GM18526 (cell line): ENCODE results near the gene BACH2.

Experiments
- POLR2A ChIP-seq: IDR thresholded peaks from 3 replicates; pipeline ENCODE4 v1.6.1; 2011; ENCODE audit not compliant: insufficient read length; ENCODE audit errors: extremely low read depth

Gene BACH2

GRCh38 chr6:89940225-89941027 lies 356.2 kb downstream of the BACH2 start:
- TF ChIP-seq POLR2A: no peak

DNA sequence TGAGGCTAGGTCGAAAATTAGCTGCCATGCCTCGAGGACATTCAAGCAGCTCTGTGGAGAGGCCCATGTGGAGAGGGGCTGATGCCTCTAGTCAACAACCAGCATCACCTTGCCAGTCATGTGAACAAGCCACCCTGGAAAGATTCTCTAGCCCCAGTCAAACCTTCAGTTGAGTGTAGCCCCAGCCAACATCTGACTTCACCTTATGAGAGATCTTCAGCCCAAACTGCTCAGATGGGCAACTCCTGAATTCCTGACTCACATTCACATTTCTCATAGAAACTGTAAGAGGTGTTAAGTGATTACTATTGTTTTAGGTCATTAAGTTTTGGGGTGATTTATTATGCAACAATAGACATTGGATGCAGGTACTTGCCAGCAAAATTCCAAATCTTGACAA lies 357.5 kb downstream of the BACH2 start:
- TF ChIP-seq POLR2A: no peak

- TF ChIP-seq POLR2A: no peak
Measured at GRCh38 chr6:89938014-89938413, 358.6 kb downstream of the BACH2 start.

DNA sequence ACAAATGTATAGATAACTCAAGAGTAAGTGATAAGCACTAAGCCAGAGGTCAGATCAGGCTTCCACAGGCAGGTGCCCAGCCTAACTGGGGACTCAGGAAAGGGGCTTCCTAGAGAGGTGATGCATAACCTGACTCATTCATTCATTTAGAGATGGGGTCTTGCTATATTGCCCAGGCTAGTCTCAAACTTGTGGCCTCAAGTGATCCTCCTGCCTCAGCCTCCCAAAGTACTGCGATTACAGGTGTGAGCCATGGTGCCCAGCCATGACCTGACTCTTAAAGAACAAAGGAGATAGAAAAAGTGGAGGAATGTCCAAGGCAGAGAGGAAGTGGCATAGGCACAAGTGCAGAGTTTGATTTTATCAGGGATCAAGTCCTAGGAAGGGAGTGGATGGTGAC lies 360.5 kb downstream of the BACH2 start:
- TF ChIP-seq POLR2A: no peak

- TF ChIP-seq POLR2A: no peak
Measured at GRCh38 chr6:89934685-89935366, 361.8 kb downstream of the BACH2 start.

DNA sequence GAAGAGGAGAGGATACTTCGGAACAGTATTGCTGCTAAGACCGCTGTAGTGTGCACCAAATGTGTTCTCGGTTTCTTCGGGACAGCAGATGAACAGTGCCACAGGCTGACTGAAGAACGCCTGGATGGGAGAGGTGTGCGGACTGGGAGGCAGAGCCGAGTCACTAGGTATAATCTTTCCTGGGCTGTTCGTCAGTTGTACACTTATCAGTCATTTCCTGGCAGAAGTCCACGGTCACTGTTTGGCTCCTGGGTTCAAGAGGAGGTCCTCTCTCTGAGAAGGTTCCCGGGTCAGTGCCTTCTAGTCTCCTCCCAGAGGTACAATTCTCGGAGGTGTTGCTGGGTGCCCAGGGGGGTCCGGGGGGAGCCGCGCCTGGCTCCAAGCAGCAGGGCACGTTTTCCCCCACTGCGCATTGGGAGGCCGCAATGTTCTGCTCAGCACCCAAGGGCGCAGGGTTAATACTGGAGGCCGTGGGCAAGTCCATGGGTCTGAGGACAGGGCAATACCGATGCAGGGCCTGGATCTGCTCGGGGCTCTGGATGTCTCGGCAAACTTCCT lies 364.3 kb downstream of the BACH2 start:
- no peak for TF ChIP-seq POLR2A

GRCh38 chr6:89930789-89931188 lies 365.9 kb downstream of the BACH2 start:
- no peak for TF ChIP-seq POLR2A

DNA sequence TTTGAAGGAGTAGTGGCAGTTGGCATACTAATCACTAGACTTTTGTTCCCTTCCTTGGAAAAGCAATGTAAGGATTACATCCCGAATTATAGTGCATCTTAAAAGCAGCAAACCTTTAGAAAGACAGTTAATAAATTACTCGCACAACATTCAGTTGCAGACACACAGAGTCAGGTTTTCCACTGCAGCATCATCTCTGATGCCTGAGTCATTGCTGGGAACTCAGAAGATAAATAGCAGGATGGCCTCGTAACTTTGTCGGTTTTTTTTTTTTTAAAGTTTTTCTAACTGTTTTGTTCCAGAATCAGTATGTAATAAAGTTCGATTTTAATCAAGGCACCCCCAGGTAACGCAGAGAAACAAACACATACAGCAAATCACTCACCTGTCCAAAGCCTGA lies 368.0 kb downstream of the BACH2 start:
- no peak for TF ChIP-seq POLR2A

DNA sequence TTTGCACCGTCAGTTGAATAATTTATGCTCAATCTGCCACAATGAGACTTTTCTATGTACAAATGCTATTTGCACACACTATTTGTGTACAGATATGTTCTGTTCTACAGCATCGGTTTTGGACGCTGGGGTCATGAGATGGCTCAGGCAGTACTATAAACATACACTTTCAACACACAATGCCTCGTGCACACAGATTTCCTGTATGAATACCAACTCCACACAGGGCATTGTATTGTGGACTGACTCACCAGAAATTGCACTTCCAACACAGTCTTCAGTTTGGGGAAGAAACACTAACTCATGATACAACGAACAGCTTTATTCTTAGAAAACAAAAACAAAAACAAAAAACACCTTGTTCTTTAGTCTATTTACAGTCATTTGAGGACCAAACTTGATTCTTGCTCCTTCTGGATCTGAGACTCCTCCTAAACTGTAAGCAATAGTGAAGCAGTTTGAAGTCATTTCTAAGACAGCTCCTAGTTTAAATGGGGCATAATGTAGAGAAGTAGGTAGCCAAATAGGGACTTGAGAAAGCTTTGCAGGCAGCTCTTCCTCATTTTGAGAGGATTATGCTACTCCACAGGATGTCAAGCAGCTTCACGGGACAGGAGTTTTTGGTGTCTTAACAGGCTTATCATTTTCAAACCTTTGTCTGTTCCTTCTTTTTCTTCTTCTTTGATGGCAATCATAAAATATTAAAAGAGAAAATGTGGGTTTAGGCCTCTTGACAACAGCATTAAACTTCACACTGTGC lies 368.7 kb downstream of the BACH2 start:
- no peak for TF ChIP-seq POLR2A

GRCh38 chr6:89927264-89927663 lies 369.4 kb downstream of the BACH2 start:
- TF ChIP-seq POLR2A: no peak

DNA sequence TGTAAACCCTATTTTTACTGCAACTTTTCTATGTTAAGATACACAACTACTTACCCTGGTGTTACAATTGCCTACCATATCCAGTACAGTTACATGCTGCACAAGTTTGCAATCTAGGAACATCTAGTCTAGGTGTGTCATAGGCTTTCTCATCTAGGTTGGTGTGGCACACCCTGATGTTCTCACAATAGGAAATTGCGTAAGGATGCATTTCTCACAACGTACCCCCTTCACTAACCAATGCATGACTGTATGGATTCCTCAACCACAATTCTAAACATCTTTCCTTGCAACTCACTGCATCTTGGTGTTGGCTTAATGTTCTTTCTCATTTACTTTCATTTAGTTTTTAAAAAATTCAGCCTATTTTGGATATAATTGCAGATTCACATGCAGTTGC lies 370.8 kb downstream of the BACH2 start:
- no peak for TF ChIP-seq POLR2A

- no peak for TF ChIP-seq POLR2A
Measured at GRCh38 chr6:89924231-89924630, 372.4 kb downstream of the BACH2 start.

DNA sequence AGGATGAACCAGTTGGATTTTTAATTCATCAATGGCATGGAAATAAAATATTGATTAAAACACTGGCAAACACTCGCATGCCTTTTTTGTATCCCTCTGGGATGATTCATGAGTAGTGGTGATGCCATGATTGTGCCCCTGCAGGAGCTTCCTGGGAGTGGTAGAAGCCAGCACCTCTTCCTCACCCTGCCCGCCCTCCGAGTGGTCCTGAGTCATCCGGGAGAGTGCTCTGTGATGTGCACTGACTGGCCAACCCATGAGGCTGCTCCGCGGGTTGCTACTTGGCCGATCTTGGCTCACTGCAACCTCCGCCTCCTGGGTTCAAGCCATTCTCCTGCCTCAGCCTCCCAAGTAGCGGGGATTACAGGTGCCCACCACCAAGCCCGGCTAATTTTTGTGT lies 375.0 kb downstream of the BACH2 start:
- TF ChIP-seq POLR2A: no peak

- TF ChIP-seq POLR2A: no peak
Measured at GRCh38 chr6:89921197-89921596, 375.4 kb downstream of the BACH2 start.

- TF ChIP-seq POLR2A: no peak
Measured at GRCh38 chr6:89917801-89918366, 378.8 kb downstream of the BACH2 start.
